NCI-H128 (cell line): Measurements from ENCODE around the gene SKAP1.
"Not testable (repeated sequence)": the region's sequence is repeated elsewhere in the genome, so short reads cannot be mapped to it uniquely, and the experiment has no call there.

Experiments
- DNase-seq: peaks from one replicate; lab custom pipeline; 2025; ENCODE audit not compliant: unreplicated experiment; lab: John Stamatoyannopoulos, UW

SKAP1 gene

DNA sequence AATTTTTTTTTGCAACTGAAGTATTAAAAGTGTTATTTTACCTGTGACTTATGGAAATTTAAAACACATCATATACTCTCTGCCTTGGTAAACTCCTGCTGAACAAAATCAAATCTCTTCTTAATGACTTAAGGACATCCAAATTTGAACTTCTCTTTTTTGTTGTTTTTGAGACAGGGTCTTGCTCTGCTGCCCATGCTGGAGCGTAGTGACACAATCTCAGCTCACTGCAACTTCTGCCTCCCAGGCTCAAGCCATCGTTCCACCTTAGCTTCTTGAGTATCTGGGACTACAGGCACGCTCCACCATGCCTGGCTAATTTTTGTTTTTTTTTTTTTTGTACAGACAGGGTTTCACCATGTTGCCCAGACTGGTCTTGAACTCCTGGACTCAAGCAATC, 56.1 kb downstream of the SKAP1 start:
- DNase-seq: no peak

DNA sequence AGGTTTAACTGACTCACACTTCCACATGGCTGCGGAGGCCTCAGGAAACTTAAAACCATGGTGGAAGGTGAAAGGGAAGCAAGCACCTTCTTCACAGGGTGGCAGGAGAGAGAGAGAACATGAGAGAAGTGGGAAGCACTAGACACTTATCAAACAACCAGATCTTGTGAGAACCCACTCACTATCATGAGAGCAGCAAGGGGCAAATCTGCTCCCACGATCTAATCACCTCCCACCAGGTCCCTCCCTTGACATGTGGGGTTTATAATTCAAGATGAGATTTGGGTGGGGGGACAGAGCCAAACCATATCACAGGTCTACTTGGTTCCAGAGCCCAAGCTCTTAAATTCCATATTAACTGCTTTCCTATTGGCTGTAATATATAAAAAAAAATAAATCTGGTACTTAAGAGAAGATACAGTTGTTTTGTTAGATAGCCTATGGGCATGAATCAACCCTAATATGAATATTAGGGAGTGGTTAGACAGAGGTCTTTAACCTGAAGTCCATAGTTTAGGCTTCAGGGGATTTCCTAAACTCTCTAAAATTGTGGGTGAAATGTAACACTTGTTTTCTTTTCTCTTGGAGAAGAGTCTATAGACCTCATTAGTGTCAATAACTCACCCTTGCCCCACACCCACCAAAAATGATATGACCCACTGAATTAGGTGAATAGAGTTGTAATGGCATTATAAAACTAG, 56.7 kb downstream of the SKAP1 start:
- DNase-seq: no peak

DNA sequence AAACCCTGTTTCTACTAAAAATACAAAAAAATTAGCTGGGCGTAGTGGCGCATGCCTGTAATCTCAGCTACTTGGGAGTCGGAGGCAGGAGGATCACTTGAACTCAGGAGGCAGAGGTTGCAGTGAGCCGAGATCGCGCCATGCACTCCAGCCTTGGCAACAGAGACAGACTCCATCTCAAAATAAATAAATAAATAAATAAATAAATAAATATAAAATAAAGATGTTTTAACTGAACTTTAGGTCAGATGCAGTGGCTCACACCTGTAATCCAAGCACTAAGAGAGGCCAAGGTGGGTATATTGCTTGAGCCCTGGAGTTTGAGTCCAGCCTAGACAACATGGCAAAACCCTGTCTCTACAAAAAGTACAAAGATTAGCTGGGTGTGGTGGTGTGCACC, 61.0 kb downstream of the SKAP1 start:
- DNase-seq: not testable (repeated sequence)

DNA sequence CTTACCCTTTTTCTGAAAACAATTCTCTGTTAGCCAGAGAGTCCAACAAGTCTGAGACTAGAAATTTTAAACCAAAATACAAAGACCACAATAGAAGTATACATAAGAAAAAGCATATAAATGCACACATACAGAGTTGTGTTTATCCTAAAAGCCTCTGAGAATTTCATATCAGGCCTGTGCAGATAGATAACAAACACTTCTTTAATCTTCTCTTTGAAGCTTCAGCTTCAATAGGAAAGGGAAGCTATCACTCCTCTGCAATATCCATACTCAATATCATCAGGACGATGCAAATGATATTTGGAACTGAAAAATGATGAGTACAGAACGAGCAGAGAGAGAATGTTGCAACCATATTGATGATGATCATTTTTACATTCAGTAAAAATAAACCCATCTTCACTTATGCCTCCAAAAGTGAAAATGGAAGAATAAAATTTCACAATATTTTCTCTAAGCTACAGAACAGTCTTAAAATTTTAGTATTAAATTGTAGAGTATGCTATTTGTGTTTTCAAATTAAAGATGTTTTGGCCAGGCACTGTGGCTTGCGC, 61.6 kb downstream of the SKAP1 start:
- DNase-seq: no peak

DNA sequence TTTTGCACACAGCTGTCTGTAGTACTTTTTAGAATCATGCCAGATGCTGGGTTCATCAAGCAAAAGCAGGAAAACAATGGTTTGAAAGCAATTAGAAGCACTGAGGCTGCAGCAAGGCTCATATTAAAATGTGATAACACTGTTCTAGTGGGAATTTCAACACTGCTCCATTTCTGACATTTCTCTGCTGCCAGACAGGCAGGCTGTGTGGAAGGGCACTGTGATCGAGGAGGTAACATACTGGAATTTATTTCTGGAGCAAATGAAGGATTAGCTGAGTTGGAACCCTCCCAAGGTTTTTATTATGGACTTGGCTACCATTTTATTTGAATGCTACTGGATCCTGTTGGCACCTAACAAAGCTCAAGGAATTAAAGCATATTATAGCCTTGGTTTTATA, 66.9 kb downstream of the SKAP1 start:
- DNase-seq: no peak

DNA sequence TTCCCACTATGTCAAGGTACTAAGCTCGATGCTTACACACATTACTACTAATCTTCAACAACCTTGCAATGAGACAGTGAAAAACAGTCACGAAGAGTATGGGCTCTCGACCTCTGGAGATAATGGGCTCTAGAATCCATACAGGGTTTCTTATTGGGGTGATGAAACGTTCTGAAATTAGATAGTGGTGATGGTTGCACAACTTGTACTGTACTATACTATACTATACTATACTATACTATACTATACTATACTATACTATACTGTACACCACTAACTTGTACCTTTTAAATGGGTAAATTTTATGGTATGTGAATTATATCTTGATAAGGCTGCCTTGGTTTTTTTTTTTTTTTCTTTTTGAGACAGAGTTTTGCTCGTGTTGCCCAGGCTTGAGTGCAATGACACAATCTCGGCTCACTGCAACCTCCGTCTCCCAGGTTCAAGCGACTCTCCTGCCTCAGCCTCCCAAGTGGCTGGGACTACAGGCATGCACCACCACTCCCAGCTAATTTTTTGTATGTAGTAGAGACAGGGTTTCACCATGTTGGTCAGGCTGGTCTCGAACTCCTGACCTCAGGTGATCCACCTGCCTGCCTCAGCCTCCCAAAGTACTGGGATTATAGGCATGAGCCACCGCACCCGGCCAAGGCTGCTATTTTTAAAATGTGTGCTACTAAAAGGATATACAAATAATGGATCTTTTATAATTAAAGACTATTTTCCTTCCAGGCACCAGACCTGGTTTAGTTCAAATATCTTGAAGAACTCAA, 69.0 kb downstream of the SKAP1 start:
- DNase-seq: not testable (repeated sequence)

DNA sequence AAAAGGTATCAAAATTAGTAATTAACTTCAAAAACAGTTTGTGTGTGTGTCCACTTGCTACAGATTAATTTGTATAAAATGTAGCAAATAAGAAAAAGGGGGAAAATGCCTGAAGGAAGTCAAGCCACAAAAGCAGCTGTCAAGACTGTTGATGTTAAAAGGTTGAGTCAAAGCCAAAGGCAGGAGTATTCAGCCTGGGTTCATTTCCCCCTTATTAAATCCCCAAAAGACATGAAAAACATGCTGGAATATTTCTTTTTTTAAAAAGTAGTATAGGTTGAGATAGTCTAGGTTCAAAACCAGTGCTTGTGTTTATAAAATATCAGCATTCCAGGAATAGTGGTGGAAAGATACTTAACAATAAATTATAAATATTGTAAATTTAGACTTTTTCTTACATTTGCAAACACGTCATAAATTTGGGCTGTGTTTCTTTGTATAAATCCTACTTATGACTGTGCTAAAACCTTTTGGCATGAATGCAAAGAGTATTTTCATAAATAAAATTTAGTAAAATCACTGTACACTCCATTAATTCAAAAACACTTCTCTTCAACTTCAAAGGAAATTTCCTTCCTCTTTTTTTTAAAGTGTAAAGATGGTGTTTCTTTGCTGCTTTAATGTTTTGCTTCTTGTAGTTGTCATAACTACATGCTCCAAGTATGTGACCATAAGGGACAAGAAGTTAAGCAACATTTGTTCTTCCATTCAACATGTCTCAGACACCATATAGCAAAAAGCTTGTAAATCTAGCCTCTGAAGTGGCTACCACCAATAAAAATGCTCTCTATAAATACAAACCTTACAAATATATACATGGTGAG, 72.0 kb downstream of the SKAP1 start:
- DNase-seq: no peak

DNA sequence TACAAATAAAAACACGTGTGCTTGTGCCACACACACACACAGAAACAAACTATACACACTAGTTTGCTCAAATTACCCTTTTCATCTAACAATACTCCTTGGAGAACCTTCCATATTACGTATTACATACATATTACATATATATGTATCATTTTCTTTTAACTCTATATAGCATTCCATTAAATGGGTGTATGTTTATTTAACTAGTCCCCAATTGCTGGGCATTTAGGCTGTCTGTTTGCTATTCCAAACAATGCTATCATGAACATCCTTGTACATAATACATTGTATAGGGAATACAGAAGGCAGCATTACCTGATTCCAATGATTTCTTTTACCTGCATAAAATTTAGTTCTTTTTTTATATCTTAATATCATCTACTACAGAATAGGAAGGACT, 73.1 kb downstream of the SKAP1 start:
- no peak for DNase-seq

DNA sequence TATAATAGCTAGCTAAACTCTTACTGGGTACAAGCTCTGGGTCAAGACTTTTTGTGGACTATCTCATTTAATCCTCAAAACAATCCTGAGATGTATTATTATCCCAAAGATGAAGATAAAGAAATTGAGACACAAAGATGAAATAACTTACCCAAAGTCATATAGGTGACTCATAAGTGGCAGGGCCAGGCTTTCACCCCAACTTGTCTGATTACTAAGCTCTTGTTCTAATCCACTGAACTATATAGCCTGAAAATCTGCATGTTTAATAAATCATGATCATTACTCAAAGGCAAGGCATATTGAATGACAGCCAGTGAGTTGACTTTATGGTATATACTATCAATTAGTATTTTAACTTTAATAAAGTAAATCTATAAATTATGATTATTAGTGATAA, 77.4 kb downstream of the SKAP1 start:
- no peak for DNase-seq

DNA sequence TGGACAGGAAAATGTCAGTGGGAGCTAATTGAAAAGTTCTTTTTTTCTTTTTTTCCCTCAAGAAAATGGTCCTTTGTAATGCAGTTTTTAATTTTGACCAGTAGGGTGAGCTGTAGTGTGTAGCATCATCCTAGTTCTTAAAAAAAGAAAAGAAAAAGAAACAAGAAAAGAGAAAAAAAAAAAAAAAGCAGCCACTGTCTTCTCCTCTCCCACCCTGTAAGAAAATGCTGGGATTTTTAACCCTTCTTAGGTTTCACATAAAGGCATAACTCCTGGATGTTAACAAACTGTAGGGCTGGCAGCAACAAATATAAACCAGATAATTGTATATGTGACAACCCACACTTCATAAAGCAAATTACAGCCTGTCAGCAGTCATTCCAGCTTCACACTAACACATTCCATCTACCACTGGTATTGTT, 78.1 kb downstream of the SKAP1 start:
- no peak for DNase-seq

DNA sequence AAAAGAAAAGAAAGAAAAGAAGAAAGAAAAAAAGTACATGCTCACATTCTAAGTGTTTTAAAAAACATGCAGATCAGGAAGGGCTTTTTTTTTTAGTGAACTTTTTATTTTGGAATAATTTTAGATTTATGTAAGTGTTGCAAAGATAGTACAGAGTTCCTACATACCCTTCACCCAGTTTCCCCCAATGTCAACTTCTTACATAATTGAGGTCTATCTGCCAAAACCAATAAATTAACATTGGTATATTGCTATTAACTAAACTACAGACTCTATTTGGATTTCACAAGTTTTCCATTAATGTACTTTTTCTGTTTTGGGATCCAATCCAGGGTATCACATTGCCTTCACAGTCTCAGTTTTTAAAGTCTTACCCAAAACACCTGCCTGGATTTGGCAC, 81.7 kb downstream of the SKAP1 start:
- DNase-seq: no peak

DNA sequence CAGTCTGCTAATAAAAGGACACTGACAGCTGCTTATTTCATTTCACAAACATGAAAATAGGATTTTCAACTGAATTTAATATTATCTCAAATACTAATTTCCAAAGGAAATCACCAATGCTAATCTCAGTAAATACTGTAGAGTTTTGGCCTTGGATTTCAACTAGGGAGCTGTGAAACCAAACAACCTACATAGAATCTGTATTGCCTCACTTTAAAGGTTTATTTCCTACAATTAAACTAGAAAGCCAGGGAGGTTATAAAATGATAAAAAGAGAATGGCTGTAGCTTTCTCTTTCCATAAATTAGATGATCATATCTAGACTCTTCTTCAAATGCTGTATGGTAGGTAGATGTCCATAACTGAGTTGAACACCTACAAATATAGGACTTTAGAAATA, 82.8 kb downstream of the SKAP1 start:
- no peak for DNase-seq

DNA sequence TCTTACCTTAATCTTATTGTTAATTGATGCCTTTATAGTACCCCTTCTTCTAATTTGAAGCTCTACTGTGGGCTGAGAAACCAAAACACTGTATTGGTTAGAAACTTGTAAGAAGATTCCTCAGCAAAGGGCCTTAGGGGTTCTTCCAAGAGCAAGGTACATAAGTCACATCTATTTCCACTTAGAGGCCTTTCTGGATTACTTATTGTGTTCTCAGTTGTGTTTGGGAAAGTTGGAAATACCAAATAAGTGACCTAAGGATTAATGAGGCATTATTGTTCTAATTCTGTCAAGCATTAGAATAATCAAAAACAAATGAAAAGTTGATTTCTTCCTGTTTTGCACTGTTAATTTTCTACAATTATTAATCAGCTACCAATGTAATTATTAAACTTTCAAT, 85.8 kb downstream of the SKAP1 start:
- DNase-seq: no peak

DNA sequence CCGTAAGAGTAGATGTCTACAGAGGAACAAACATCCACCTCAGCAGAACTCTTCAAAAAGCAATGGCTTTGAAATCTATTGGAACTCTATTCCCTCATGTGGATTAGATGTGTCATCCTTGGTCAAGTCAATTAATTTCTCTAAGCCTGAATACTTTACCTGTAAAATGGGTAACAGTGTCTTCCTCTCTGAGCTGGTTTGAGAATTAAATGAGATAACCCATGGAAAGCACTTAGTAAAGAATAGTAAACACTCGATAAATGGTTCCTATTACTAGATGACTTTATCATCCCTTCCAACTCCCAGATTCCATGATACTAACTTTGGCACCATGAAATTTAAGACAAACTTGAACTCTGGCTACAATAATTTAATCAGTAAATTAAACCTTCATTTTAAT, 89.1 kb downstream of the SKAP1 start:
- no peak for DNase-seq

DNA sequence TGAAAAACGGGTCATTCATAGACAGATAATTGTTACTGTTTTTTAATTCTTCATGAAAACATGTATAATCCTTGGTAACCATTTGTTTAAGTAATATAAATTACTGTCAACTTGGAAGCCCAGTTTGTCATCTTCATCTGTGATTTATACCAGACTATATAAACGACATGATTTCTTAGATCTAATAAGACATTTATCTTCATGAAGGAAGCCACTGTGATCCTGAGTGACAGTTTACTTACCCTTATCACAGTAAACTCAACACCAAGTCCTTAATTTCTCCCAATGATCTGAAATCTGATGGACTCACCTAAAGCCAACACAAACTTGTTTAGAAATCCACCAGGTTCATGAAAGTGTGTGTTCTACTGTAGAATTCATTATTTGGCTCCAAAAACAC, 91.3 kb downstream of the SKAP1 start:
- DNase-seq: no peak

DNA sequence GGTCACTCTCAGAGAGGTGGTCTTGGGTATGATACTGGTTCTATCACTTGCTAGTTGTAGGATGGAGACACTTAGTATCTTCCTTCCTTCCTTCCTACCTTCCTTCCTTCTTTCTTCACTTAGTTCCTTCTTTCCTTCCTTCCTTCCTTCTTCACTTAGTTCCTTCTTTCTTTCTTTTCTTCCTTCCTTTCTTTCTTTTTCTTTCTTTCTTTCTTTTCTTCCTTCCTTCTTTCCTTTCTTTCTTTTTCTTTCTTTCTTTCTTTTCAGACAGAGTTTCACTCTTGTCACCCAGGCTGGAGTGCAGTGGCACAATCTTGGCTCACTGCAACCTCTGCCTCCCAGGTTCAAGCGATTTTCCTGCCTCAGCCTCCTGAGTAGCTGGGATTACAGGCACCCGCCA, 92.1 kb downstream of the SKAP1 start:
- not testable (repeated sequence) for DNase-seq

DNA sequence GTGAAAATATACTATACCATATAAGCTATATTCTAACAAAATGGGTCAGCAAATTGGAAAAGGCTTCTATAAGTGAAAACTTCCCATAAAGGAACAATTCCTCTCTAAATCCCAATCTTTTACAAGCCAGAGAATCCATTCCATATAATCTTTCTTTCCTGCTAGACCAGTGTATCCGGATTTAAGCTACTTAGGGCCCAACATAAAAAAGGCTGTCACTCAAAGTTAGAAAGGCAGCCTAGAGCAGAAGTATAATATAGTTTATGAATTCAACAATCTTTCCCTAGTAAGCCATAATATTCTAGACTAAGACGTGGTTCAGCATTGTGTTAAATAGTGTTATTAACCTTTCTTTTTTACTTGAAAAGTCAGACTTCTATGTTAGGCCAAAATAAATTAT, 93.0 kb downstream of the SKAP1 start:
- no peak for DNase-seq

DNA sequence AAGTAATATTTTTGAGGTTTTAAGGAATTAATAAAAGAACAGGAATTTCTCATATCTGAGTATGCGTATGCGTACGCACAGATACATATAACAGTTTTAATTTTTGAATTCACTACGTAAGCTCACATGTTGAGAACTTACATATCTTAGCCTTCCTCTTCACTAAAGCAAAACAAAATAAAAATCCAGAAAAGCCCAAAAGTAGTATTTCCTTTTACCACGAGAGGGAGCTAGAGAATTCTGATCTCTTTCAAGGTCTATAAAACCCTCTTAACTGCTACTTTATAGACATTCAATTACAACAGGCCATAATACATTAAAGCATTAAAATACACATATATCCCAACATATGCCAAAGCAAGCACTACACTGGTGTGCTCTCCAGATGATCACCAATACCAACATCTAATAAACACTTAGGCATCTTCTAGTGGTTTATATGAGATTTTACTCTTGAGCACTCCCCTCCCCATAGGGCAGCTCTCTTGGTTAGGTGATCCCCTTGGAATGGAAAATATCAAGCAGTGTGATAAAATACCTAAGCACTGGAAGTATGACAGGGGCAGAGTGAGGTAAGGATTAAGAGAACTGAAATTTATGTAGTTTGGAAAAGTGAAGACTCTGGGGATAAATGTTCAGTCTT, 94.0 kb downstream of the SKAP1 start:
- no peak for DNase-seq

DNA sequence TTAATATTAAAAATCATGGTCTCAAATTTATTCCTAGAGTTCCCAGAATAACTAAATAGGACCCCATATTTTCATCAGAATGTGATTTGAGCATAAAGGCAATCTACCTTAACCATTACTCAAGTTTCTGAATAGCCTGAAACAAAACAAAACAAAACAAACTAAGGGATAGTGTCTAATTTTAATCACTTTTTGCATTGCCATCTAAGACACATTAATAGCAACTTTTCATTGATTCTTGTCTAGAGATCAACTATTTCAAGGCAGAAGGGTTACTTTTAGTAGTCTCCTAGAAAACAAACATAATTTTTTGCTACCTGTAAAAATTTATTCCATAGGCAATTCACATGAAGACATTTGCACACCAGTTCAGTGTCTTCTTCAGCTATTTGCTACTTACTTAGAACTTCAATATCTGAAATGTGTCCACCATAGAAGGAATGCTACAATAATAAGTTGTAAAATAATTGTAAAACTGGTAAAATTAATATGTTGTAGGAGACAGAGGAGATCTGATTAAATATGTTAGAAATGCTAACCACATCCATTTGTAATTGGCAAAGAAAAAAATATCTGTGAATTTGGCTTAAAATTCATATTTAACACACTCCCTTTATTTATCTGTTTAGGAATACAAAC, 94.7 kb downstream of the SKAP1 start:
- DNase-seq: no peak

DNA sequence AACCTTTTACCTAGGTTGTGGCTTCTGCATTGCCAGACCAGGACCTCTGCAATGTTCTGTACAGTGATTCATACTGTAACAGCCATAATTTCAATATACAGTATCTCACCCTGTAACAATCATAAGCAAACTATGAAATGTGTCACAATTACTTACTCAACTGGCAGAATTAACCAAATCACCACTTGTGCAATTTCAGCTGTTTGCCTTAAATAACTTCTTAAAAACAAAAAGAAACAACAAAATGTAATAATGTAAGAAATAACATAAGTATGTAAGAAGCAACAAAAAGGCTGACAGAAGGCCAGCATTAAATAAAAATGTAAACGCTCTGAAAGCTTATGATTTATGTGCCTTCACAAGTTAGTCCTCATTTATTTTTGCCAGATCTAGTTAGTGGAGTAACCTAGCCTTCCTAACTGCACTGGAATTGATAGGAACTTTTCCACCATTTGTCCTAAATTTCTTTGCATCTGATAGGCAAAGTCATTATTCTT, 96.9 kb downstream of the SKAP1 start:
- no peak for DNase-seq
